Glutamatergic neuron (in vitro differentiated cells): Measurements from ENCODE around the gene TXNDC15. TPM values are rescaled to one million over a fixed set of nuclear protein-coding genes. Genes with fewer than 3 reads are reported as not detected.

Experiments used
- DNase-seq: peaks from one replicate; pipeline ENCODE4 v3.0.0; 2022
- H3K27ac Mint-ChIP-seq: one replicate; pipeline ENCODE4 v1.8.0; 2020; ENCODE audit warnings: mild to moderate bottlenecking, mixed read lengths, inconsistent platforms; ENCODE audit not compliant: unreplicated experiment
- H3K27me3 Mint-ChIP-seq: one replicate; pipeline ENCODE4 v1.8.0; 2020; ENCODE audit warnings: mild to moderate bottlenecking, moderate library complexity, mixed read lengths, inconsistent platforms; ENCODE audit not compliant: unreplicated experiment
- H3K36me3 Mint-ChIP-seq: one replicate; pipeline ENCODE4 v1.8.0; 2020; ENCODE audit warnings: mild to moderate bottlenecking, mixed read lengths, inconsistent platforms; ENCODE audit not compliant: unreplicated experiment
- H3K4me1 Mint-ChIP-seq: one replicate; pipeline ENCODE4 v1.8.0; 2020; ENCODE audit warnings: mild to moderate bottlenecking, low read depth, mixed read lengths, inconsistent platforms; ENCODE audit not compliant: unreplicated experiment
- H3K4me3 Mint-ChIP-seq: one replicate; pipeline ENCODE4 v1.8.0; 2020; ENCODE audit warnings: mild to moderate bottlenecking, mixed read lengths, inconsistent platforms; ENCODE audit not compliant: unreplicated experiment
- H3K9me3 Mint-ChIP-seq: one replicate; pipeline ENCODE4 v1.8.0; 2020; ENCODE audit warnings: mild to moderate bottlenecking, moderate library complexity, mixed read lengths, inconsistent platforms; ENCODE audit not compliant: unreplicated experiment
- total RNA-seq: library from RNA; stranded (reverse); fragmentation: NEBNext Ultra II Directional; extraction: Animal tissue kit (Norgen Biotek cat#: 25700); gene quantifications from one replicate; pipeline ENCODE4 v1.2.1, GENCODE V29; 2021; ENCODE audit not compliant: unreplicated experiment
- TF ChIP-seq, protein P1 (sequence below): fragments of 200-600 bp; sonication (generic); IDR thresholded peaks from one replicate; pipeline ENCODE4 v1.5.0; 2021; ENCODE audit not compliant: partially characterized antibody, unreplicated experiment

Gene TXNDC15
- total RNA-seq, 1 donor from 2014 or later: 57.5 TPM

DNA sequence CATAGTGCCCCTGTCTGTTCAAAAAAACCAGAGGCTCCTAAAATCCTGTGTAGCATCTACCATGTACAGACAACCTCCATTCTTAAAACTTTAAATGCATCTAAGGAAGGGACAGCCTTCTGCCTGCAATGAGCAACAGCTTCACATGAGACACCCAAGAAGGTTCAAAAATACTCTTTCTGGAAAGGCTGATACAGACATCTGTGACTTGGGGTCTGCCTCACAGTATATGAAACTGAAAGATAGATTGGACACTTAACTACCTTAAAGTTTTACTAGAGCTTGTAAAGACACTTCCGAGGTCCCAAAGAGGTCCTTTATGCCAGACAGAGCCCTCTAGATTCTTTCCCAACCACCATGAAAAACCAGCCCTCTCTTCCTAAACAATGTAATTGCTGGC, 65.3 kb downstream of the TXNDC15 start:
- H3K4me3 Mint-ChIP-seq: no peak overlapping the region
- no peaks in the 10 kb centered on the region for H3K4me1 Mint-ChIP-seq
- TF ChIP-seq, protein P1, sequence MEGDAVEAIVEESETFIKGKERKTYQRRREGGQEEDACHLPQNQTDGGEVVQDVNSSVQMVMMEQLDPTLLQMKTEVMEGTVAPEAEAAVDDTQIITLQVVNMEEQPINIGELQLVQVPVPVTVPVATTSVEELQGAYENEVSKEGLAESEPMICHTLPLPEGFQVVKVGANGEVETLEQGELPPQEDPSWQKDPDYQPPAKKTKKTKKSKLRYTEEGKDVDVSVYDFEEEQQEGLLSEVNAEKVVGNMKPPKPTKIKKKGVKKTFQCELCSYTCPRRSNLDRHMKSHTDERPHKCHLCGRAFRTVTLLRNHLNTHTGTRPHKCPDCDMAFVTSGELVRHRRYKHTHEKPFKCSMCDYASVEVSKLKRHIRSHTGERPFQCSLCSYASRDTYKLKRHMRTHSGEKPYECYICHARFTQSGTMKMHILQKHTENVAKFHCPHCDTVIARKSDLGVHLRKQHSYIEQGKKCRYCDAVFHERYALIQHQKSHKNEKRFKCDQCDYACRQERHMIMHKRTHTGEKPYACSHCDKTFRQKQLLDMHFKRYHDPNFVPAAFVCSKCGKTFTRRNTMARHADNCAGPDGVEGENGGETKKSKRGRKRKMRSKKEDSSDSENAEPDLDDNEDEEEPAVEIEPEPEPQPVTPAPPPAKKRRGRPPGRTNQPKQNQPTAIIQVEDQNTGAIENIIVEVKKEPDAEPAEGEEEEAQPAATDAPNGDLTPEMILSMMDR: no peak
- no peaks in the 10 kb centered on the region for H3K27me3 Mint-ChIP-seq
- no peaks in the 10 kb centered on the region for H3K36me3 Mint-ChIP-seq
- H3K27ac Mint-ChIP-seq: no peak overlapping the region
- no peak for DNase-seq
- no peaks in the 10 kb centered on the region for H3K9me3 Mint-ChIP-seq

DNA sequence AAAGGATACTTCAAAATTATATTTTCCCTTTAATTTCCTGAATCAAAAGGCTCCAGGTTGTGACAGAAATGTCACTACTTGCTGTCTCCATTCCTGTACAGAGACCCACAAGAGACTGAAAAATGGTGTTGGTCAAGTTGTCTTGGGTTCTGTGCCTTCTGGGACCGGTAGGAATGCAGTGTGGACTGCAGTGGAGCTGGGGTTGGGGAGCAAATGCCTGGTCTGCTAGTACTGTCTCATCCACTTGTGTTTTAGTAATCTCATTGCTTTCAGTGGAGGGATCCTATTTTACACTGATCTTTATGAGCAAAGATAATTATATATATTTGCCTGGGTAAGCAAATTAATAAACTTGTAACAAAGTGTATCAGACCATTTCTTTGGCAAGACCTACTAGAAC, 69.4 kb downstream of the TXNDC15 start:
- no peak for DNase-seq
- Mint-ChIP-seq H3K4me3 (no peak overlapping the region), H3K27ac (no peak overlapping the region), H3K36me3 (no peaks in the 10 kb centered on the region), H3K4me1 (no peaks in the 10 kb centered on the region), H3K27me3 (no peaks in the 10 kb centered on the region), H3K9me3 (no peaks in the 10 kb centered on the region)
- TF ChIP-seq, protein P1: no peak

DNA sequence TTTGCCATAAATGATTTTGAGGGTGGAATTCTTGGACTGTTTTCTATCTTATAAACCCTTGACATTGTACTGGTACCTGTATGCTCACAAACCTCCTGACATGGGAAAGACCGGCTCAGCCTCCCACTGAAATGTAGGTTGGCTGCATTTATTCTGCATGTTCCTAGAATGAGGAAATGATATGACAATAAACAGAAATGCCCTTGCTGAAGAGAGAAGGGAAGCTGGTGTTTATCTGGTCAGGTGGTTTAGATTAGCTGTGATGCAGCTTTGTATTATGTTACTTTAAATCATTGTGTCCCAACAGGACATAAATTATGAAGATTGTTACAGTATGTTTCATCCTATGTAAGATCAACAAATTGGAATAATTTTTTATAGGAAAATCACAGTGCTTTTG, 70.5 kb downstream of the TXNDC15 start:
- Mint-ChIP-seq H3K4me1 (peaks cover 5% of the 10 kb centered on the region), H3K27me3 (no peaks in the 10 kb centered on the region), H3K9me3 (no peaks in the 10 kb centered on the region), H3K4me3 (no peak overlapping the region), H3K27ac (no peak overlapping the region), H3K36me3 (no peaks in the 10 kb centered on the region)
- TF ChIP-seq, protein P1: no peak
- DNase-seq: no peak

DNA sequence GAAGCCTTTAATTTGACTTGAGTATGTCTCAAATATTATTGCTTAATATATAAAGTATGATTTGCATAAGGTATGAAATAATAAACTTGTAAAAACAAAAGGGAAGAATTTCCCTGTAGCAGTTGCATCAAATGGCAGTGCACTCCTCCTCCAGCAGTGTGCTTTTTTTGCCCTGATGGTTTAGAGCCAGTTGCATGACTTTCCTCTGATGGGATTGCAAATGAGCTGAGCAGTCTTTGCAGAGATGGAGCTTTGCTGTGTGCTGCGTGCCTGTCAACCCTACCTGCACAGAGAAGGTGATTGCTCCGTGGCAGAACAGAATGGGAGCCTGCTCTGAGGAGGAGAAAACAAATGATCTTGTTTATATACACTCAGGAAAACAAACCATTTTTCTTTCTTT, 70.9 kb downstream of the TXNDC15 start:
- Mint-ChIP-seq H3K27me3 (no peaks in the 10 kb centered on the region), H3K36me3 (no peaks in the 10 kb centered on the region), H3K4me3 (no peak overlapping the region), H3K27ac (no peak overlapping the region), H3K9me3 (no peaks in the 10 kb centered on the region), H3K4me1 (peaks cover 5% of the 10 kb centered on the region)
- DNase-seq: no peak
- TF ChIP-seq, protein P1: no peak

DNA sequence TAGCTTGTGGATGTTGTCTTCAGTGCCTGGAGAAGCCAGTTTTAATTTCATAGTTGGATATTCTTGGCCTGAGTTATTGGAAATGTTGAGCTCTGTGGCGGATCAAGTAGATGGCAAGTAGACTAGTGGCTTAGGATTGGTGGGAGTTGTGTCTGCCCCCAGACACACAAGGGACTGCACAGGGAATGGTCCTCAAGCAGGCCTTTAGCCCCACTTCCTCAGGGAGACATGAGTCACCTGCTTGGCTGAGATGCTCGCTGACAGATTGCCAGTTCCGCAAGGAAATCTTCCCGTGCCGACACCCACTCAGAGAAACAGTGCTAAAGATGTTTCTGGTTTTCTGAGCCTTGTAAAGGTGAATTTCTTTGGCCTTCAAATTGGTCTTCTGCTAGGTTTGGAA, 74.7 kb downstream of the TXNDC15 start:
- no peak for DNase-seq
- Mint-ChIP-seq H3K27me3 (no peaks in the 10 kb centered on the region), H3K36me3 (no peaks in the 10 kb centered on the region), H3K27ac (no peak overlapping the region), H3K4me3 (no peak overlapping the region), H3K4me1 (peaks cover 5% of the 10 kb centered on the region), H3K9me3 (no peaks in the 10 kb centered on the region)
- TF ChIP-seq, protein P1: no peak
